22Rv1 (cell line): ENCODE results near the gene CEP41.

ENCODE experiments used
- ZFX ChIP-seq: fragments of 450-650 bp; IDR thresholded peaks from 2 replicates; pipeline ENCODE4 v1.6.1; 2017; ENCODE audit warnings: antibody characterized with exemption, borderline replicate concordance
- TF ChIP-seq, protein P1 (sequence below): fragments of 450-650 bp; IDR thresholded peaks from 2 replicates; pipeline ENCODE4 v1.5.1; 2017; ENCODE audit warnings: mild to moderate bottlenecking

DNA sequence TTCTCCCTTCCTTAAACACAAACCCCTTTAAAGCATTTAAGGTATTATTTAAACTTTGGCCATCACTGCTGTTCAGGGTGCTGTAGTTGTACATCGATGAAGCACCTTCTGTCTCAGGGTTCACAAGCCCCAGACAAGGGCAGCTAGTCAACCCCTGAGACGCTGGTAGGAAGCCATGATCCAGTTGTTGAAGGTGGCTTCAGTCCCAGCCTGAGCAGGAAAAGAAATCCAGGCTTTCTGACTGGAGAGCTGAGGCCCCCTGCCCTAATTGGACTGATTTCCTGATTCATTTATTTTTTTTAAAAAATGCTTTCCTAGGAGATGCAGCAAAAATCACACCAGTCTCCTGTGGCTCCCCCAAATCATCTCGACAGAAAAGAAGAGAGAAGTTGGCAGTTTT, 44.7 kb downstream of the CEP41 start:
- TF ChIP-seq, protein P1, sequence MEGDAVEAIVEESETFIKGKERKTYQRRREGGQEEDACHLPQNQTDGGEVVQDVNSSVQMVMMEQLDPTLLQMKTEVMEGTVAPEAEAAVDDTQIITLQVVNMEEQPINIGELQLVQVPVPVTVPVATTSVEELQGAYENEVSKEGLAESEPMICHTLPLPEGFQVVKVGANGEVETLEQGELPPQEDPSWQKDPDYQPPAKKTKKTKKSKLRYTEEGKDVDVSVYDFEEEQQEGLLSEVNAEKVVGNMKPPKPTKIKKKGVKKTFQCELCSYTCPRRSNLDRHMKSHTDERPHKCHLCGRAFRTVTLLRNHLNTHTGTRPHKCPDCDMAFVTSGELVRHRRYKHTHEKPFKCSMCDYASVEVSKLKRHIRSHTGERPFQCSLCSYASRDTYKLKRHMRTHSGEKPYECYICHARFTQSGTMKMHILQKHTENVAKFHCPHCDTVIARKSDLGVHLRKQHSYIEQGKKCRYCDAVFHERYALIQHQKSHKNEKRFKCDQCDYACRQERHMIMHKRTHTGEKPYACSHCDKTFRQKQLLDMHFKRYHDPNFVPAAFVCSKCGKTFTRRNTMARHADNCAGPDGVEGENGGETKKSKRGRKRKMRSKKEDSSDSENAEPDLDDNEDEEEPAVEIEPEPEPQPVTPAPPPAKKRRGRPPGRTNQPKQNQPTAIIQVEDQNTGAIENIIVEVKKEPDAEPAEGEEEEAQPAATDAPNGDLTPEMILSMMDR: no peak
- TF ChIP-seq ZFX: no peak
